ENCODE data around the gene ACSS1.

Gene ACSS1

GRCh38 chr20:24992487-24993205, 65.3 kb downstream of the ACSS1 start, which contains the start of gene APMAP:
APMAP (minus strand) TSS chr20:24992751; CDS start chr20:24992688, 63 bp downstream.
- DNase-seq = peak; percentile 94

GRCh38 chr20:24991897-24992486, 65.9 kb downstream of the ACSS1 start:
- DNase-seq = no peak

GRCh38 chr20:24990810-24991252, 67.1 kb downstream of the ACSS1 start:
- no peak for DNase-seq

GRCh38 chr20:24989162-24989561, 68.8 kb downstream of the ACSS1 start:
- no peak for DNase-seq

GRCh38 chr20:24987873-24988835, 69.8 kb downstream of the ACSS1 start:
- no peak for DNase-seq

GRCh38 chr20:24987244-24987643, 70.7 kb downstream of the ACSS1 start:
- no peak for DNase-seq

GRCh38 chr20:24986436-24987015, 71.4 kb downstream of the ACSS1 start:
- DNase-seq = no peak

GRCh38 chr20:24985802-24986201, 72.1 kb downstream of the ACSS1 start:
- DNase-seq = no peak

GRCh38 chr20:24984961-24985640, 72.8 kb downstream of the ACSS1 start:
- no peak for DNase-seq

GRCh38 chr20:24983896-24984295, 74.0 kb downstream of the ACSS1 start:
- no peak for DNase-seq

GRCh38 chr20:24981790-24982189, 76.1 kb downstream of the ACSS1 start:
- no peak for DNase-seq

- no peak for DNase-seq
Measured at GRCh38 chr20:24981282-24981681, 76.7 kb downstream of the ACSS1 start.

GRCh38 chr20:24980291-24981053, 77.5 kb downstream of the ACSS1 start:
- no peak for DNase-seq

GRCh38 chr20:24979036-24979960, 78.6 kb downstream of the ACSS1 start:
- no peak for DNase-seq

- DNase-seq = no peak
Measured at GRCh38 chr20:24978513-24978912, 79.4 kb downstream of the ACSS1 start.

GRCh38 chr20:24977797-24978196, 80.1 kb downstream of the ACSS1 start:
- no peak for DNase-seq

- DNase-seq = no peak
Measured at GRCh38 chr20:24977336-24977735, 80.6 kb downstream of the ACSS1 start.

GRCh38 chr20:24972341-24972740, 85.6 kb downstream of the ACSS1 start:
- no peak for DNase-seq

- no peak for DNase-seq
Measured at GRCh38 chr20:24971376-24972101, 86.4 kb downstream of the ACSS1 start.

- no peak for DNase-seq
Measured at GRCh38 chr20:24970754-24971153, 87.2 kb downstream of the ACSS1 start.
